ENCODE measurements around the gene WDR3.

DNA sequence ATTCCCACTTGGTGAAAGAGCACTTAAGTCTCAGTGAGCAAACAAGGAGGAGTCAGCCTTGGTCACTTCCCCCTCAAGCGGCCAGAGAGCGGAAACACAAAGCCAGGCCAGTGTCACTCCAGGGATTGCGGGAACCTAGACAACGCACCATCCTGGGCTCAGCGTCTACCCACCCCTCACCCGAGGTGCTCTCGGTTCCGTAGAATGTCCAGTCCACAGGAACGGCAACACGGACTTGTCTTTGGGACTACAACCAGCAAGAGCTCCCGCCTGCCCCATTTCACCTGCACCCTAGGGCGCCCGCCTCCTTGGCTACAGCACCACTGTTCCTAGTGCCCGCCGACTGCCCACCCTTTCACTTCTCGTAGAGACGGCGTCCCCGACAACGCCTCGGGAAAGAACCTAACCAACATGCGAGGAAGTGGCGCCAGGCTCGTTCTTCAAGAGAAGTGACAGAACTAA is 627 bp upstream of the WDR3 start:
- TF ChIP-seq EZH2 (IDR thresholded peaks at IDR 0.05; ENCODE audit: low read depth, unreplicated experiment) (no peak), JUNB (IDR thresholded peaks at IDR 0.05; ENCODE audit: unreplicated experiment) (no peak), EZH2phosphoT487 (IDR thresholded peaks at IDR 0.05; ENCODE audit: unreplicated experiment) (no peak), POLR2AphosphoS5 (IDR thresholded peaks at IDR 0.05; ENCODE audit: low read depth) (no peak), CREB1 (CRISPR knock-in tag; IDR thresholded peaks at IDR 0.05; ENCODE audit: low read depth) (no peak), ZNF114 (CRISPR knock-in tag; IDR thresholded peaks at IDR 0.05) (no peak), STAT1 (IDR thresholded peaks at IDR 0.05; ENCODE audit: unreplicated experiment) (no peak), ZNF331 (CRISPR knock-in tag; IDR thresholded peaks at IDR 0.05; ENCODE audit: low read depth) (no peak), NANOG (IDR thresholded peaks at IDR 0.05; ENCODE audit: borderline replicate concordance) (no peak)
- TF ChIP-seq, protein P1, sequence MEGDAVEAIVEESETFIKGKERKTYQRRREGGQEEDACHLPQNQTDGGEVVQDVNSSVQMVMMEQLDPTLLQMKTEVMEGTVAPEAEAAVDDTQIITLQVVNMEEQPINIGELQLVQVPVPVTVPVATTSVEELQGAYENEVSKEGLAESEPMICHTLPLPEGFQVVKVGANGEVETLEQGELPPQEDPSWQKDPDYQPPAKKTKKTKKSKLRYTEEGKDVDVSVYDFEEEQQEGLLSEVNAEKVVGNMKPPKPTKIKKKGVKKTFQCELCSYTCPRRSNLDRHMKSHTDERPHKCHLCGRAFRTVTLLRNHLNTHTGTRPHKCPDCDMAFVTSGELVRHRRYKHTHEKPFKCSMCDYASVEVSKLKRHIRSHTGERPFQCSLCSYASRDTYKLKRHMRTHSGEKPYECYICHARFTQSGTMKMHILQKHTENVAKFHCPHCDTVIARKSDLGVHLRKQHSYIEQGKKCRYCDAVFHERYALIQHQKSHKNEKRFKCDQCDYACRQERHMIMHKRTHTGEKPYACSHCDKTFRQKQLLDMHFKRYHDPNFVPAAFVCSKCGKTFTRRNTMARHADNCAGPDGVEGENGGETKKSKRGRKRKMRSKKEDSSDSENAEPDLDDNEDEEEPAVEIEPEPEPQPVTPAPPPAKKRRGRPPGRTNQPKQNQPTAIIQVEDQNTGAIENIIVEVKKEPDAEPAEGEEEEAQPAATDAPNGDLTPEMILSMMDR (conservative IDR thresholded peaks at IDR 0.05; ENCODE audit: low read depth in 2 of 2), result peak in 1 of 2 experiments; percentile 36; a peak in 2 of 4 replicates
- TF ChIP-seq, protein P2, sequence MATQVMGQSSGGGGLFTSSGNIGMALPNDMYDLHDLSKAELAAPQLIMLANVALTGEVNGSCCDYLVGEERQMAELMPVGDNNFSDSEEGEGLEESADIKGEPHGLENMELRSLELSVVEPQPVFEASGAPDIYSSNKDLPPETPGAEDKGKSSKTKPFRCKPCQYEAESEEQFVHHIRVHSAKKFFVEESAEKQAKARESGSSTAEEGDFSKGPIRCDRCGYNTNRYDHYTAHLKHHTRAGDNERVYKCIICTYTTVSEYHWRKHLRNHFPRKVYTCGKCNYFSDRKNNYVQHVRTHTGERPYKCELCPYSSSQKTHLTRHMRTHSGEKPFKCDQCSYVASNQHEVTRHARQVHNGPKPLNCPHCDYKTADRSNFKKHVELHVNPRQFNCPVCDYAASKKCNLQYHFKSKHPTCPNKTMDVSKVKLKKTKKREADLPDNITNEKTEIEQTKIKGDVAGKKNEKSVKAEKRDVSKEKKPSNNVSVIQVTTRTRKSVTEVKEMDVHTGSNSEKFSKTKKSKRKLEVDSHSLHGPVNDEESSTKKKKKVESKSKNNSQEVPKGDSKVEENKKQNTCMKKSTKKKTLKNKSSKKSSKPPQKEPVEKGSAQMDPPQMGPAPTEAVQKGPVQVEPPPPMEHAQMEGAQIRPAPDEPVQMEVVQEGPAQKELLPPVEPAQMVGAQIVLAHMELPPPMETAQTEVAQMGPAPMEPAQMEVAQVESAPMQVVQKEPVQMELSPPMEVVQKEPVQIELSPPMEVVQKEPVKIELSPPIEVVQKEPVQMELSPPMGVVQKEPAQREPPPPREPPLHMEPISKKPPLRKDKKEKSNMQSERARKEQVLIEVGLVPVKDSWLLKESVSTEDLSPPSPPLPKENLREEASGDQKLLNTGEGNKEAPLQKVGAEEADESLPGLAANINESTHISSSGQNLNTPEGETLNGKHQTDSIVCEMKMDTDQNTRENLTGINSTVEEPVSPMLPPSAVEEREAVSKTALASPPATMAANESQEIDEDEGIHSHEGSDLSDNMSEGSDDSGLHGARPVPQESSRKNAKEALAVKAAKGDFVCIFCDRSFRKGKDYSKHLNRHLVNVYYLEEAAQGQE (IDR thresholded peaks at IDR 0.05; ENCODE audit: unreplicated experiment), result no peak
- TF ChIP-seq, protein P3, sequence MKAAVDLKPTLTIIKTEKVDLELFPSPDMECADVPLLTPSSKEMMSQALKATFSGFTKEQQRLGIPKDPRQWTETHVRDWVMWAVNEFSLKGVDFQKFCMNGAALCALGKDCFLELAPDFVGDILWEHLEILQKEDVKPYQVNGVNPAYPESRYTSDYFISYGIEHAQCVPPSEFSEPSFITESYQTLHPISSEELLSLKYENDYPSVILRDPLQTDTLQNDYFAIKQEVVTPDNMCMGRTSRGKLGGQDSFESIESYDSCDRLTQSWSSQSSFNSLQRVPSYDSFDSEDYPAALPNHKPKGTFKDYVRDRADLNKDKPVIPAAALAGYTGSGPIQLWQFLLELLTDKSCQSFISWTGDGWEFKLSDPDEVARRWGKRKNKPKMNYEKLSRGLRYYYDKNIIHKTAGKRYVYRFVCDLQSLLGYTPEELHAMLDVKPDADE (IDR thresholded peaks at IDR 0.05), result no peak

Measured in GM23338 (cell line).